Stimulated activated CD4-positive, alpha-beta T cell treated with anti-CD3 and anti-CD28 coated beads, Interleukin-2, amount 100 ng/mL, for 4 hours (primary cell): ENCODE measurements around the gene GPBAR1.
"Not testable (repeated sequence)": the region's sequence is repeated elsewhere in the genome, so short reads cannot be mapped to it uniquely, and the experiment has no call there.

Experiments
- DNase-seq: peaks from one replicate; pipeline ENCODE4 v3.0.0-alpha.2; 2020; ENCODE audit warnings: low read depth

Gene GPBAR1

DNA sequence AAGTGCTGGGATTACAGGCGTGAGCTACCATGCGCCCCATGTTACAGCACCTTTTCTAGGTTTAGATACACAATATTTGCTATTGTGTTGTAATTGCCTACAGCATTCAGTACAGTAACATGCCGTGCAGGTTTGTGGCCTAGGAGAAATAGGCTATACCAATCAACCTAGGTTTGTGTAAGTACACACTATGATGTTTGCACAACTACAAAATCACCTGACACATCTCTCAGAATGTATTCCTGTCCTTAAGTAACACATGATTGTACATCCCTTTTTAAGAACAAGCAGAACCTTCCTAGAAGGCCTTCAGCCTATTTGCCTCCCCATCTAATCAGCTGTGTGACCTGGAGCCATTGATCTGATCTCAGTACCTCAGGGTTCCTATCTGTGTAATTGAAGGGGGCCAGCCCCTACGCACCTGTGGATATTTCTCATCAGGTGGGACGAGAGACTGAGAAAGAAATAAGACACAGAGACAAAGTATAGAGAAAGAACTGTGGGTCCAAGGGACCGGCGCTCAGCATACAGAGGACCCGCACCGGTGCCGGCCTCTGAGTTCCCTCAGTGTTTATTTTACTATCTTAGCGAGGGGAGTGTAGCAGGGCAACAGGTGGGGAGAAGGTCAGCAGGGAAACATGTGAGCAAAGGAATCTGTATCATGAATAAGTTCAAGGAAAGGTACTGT lies 50.2 kb downstream of the GPBAR1 start:
- no peak for DNase-seq

DNA sequence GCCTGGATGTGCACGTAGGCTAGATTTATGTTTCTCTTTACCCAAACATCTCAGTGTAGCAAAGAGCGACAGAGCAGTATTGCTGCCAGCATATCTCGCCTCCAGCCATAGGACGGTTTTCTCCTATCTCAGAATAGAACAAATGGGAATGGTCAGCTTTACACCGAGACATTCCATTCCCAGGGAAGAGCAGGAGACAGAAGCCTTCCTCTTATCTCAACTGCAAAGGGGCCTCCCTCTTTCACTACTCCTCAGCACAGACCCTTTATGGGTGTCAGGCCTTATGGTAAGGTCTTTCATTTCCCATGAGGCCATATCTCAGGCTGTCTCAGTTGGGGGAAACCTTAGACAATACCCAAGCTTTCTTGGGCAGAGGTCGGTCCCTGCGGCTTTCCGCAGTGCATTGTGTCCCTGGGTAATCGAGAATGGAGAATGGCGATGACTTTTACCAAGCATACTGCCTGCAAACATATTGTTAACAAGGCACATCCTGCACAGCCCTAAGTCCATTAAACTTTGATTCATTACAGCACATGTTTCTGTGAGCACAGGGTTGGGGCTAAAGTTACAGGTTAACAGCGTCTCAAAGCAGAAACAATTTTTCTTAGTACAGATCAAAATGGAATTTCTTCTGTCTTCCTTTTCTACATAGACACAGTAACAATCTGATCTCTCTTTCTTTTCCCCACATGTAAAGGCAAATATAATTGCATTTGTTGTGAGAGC lies 50.9 kb downstream of the GPBAR1 start:
- DNase-seq = not testable (repeated sequence)

- DNase-seq = no peak
These were observed 51.5 kb downstream of the GPBAR1 start for GRCh38 chr2:218312267-218312756.

DNA sequence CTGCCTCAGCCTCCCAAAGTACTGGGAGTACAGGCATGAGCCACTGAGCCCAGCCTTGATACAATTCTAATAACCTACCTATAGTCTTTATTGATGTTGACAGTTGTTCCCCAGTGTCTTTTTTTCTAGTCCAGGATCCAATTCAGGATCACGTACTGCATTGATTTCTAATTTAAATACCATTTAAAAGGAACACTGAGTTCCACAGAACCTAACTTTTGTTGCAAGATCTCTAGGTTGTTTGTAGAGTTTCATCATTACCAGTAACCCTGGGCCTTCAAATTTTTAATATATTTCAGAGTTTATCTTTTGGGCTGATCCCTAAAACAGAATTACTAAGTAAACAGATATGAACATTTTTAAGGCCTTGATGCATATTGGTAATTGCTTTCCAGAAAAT lies 52.5 kb downstream of the GPBAR1 start:
- DNase-seq = no peak
